GM12891 (cell line): ENCODE results near the gene NRXN3.

ENCODE experiments used
- PAX5 ChIP-seq: IDR thresholded peaks from 2 replicates; pipeline ENCODE4 v1.6.1; 2011; ENCODE audit warnings: low read length, moderate library complexity, mild to moderate bottlenecking; ENCODE audit not compliant: insufficient read depth, severe bottlenecking
- POLR2A ChIP-seq: IDR thresholded peaks from 2 replicates; pipeline ENCODE4 v1.6.1; 2011; ENCODE audit warnings: low read depth, low read length, control low read depth
- POLR2AphosphoS5 ChIP-seq: IDR thresholded peaks from 2 replicates; pipeline ENCODE4 v1.6.1; 2011; ENCODE audit warnings: low read depth, low read length, control low read depth
- SPI1 ChIP-seq: IDR thresholded peaks from 2 replicates; pipeline ENCODE4 v1.6.1; 2011; ENCODE audit warnings: low read depth, low read length, control low read depth
- TAF1 ChIP-seq: IDR thresholded peaks from 2 replicates; pipeline ENCODE4 v1.6.1; 2011; ENCODE audit warnings: low read depth, low read length, control low read depth

GRCh38 chr14:79418649-79419415 is 1248.7 kb downstream of the NRXN3 start:
- TF ChIP-seq POLR2A (no peak), POLR2AphosphoS5 (no peak), TAF1 (no peak), SPI1 (no peak), PAX5 (no peak)
